ENCODE measurements around the gene HTR4. TPM values are rescaled to one million over a fixed set of nuclear protein-coding genes. Genes with fewer than 3 reads are reported as not detected.

The HTR4 gene
- total RNA-seq, 1 experiment from 2014 or later, result not detected

DNA sequence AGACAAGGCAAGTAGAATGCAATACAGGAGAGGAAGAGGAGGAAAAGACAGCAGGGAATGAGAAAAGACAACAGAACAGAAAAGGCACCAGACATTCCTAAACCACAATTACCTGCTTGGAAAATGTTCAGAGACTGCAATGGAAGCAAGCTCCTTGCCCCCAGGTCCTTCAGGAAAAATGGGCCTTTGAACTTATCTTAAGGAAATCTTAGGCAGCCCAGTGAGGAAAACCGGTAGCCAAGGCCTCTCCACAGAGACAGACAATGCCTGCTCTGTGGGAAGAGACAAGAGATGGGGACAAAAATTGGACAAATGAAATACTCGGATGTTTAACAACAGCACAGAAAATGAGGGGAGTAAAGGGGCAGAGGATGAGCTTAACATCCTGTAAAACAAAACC, 31.2 kb downstream of the HTR4 start:
- no peak overlapping the region for H3K4ac ChIP-seq (ENCODE audit: low read depth, low read length)
- H3K79me2 ChIP-seq (ENCODE audit: insufficient read depth, low read length), result no peaks in the 10 kb centered on the region
- peaks cover 1% of the 10 kb centered on the region; the same call in 1 of the 2 replicates for H3K27me3 Mint-ChIP-seq (ENCODE audit: low read depth)
- no peak overlapping the region for H2BK120ac ChIP-seq (ENCODE audit: low read depth, low read length, poor library complexity, severe bottlenecking)
- WGBS (ENCODE audit: extremely low coverage, insufficient read length, low lambda C conversion rate), result no CpG with 5 or more reads among the region's 2 CpGs
- H3K14ac ChIP-seq (ENCODE audit: insufficient read depth, low read length), result no peak overlapping the region
- no peak overlapping the region for H2AFZ ChIP-seq (ENCODE audit: low read length)
- H3K4me3 Mint-ChIP-seq, result no peak overlapping the region
- H3K4me2 ChIP-seq (ENCODE audit: insufficient read depth, insufficient read length, low read length), result no peak overlapping the region
- TF ChIP-seq, protein P1, sequence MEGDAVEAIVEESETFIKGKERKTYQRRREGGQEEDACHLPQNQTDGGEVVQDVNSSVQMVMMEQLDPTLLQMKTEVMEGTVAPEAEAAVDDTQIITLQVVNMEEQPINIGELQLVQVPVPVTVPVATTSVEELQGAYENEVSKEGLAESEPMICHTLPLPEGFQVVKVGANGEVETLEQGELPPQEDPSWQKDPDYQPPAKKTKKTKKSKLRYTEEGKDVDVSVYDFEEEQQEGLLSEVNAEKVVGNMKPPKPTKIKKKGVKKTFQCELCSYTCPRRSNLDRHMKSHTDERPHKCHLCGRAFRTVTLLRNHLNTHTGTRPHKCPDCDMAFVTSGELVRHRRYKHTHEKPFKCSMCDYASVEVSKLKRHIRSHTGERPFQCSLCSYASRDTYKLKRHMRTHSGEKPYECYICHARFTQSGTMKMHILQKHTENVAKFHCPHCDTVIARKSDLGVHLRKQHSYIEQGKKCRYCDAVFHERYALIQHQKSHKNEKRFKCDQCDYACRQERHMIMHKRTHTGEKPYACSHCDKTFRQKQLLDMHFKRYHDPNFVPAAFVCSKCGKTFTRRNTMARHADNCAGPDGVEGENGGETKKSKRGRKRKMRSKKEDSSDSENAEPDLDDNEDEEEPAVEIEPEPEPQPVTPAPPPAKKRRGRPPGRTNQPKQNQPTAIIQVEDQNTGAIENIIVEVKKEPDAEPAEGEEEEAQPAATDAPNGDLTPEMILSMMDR (conservative IDR thresholded peaks at IDR 0.05), result no peak
- no peak overlapping the region for H4K91ac ChIP-seq (ENCODE audit: insufficient read length, low read depth, low read length)
- H3K18ac ChIP-seq (ENCODE audit: insufficient read length, low read depth, low read length), result no peak overlapping the region
- DNase-seq, result no peak
- H3T11ph ChIP-seq (ENCODE audit: low read length), result no peak overlapping the region
- H3K4me1 Mint-ChIP-seq, result no peaks in the 10 kb centered on the region
- no peak overlapping the region for H3K56ac ChIP-seq (ENCODE audit: insufficient read length, low read depth, low read length)
- no peaks in the 10 kb centered on the region for H3K4me1 ChIP-seq (ENCODE audit: insufficient read depth, low read length)
- H3K27ac ChIP-seq (ENCODE audit: insufficient read length, low read depth, low read length), result no peak overlapping the region
- H3K9me3 Mint-ChIP-seq, result no peaks in the 10 kb centered on the region
- H2BK5ac ChIP-seq (ENCODE audit: insufficient read length, low read length), result no peak overlapping the region
- no peak overlapping the region for H4K5ac ChIP-seq (ENCODE audit: insufficient read length, low read depth, low read length)
- no peak overlapping the region for H2BK20ac ChIP-seq (ENCODE audit: low read depth, low read length, poor library complexity, severe bottlenecking)
- no peaks in the 10 kb centered on the region for H3K23me2 ChIP-seq (ENCODE audit: insufficient read length, low read depth, low read length, poor library complexity, severe bottlenecking)
- H2AK5ac ChIP-seq (ENCODE audit: insufficient read length, low read length), result no peak overlapping the region
- no peak overlapping the region for H2BK15ac ChIP-seq (ENCODE audit: low read depth, low read length)
- no peak overlapping the region for H4K8ac ChIP-seq (replicated peaks; ENCODE audit: insufficient read length, low read depth, low read length)
- H2BK12ac ChIP-seq (ENCODE audit: insufficient read length, low read depth, low read length), result no peak overlapping the region
- no peaks in the 10 kb centered on the region for H3K9me3 ChIP-seq (ENCODE audit: control insufficient read depth, low read depth, low read length)
- H4K20me1 ChIP-seq (ENCODE audit: control insufficient read depth, insufficient read depth, insufficient read length), result no peaks in the 10 kb centered on the region
- H3K36me3 Mint-ChIP-seq (ENCODE audit: insufficient read depth in 1 of 3, low read depth in 3 of 3), result no peaks in the 10 kb centered on the region
- H3K79me1 ChIP-seq (ENCODE audit: insufficient read depth, low read depth, low read length, poor library complexity, severe bottlenecking), result no peaks in the 10 kb centered on the region
- H3K9ac ChIP-seq (ENCODE audit: extremely low read depth, insufficient read length, low read length), result no peak overlapping the region
- no peak overlapping the region for H3K27ac Mint-ChIP-seq
- H3K27me3 ChIP-seq (ENCODE audit: insufficient read depth, low read length), result no peaks in the 10 kb centered on the region
- no peak overlapping the region for H3K23ac ChIP-seq (ENCODE audit: insufficient read length, low read depth, low read length)
